IMR-90 (cell line): Measurements from ENCODE around the gene IGLON5. TPM values are rescaled to one million over a fixed set of nuclear protein-coding genes. Genes with fewer than 3 reads are reported as not detected.

Experiments
- ATAC-seq: fragments of 200-7000 bp; cut with Tn5 transposase; 2 replicates; pipeline ENCODE4 v1.9.1; 2020; ENCODE audit warnings: low read depth, mild to moderate bottlenecking, moderate library complexity
- BruUV-seq: library from RNA; stranded (reverse); fragments of 400-500 nt; replicated peaks from 2 replicates; lab custom pipeline; 2021; lab: Mats Ljungman, UMichigan
- CTCF ChIA-PET: fragments of 300-600 bp; formaldehyde crosslinking; extraction: SDS; loops from one replicate; lab custom pipeline; 2021; ENCODE audit warnings: antibody characterized with exemption; lab: Yijun Ruan, JAX
- POLR2A ChIA-PET: fragments of 300-600 bp; sonication (Branson Sonifier 250); formaldehyde crosslinking; loops from one replicate; lab custom pipeline; 2022; ENCODE audit warnings: antibody characterized with exemption; ENCODE audit not compliant: unreplicated experiment; lab: Charles Lee
- DNase-seq: peaks from one replicate; pipeline ENCODE4 v3.0.0; 2013
- H2AFZ ChIP-seq: replicated peaks from 2 replicates; pipeline ENCODE3; 2013; ENCODE audit warnings: low read length, mild to moderate bottlenecking; ENCODE audit not compliant: poor library complexity
- H2AK5ac ChIP-seq: 2 replicates; pipeline ENCODE4 v1.6.1; 2013; ENCODE audit warnings: low read depth, low read length, inconsistent platforms
- H2AK9ac ChIP-seq: replicated peaks from 2 replicates; pipeline ENCODE3; 2013; ENCODE audit warnings: mild to moderate bottlenecking, low read depth, low read length, moderate library complexity; ENCODE audit not compliant: poor library complexity
- H2BK120ac ChIP-seq: 2 replicates; pipeline ENCODE4 v1.6.1; 2013; ENCODE audit warnings: low read depth, low read length, inconsistent platforms
- H2BK15ac ChIP-seq: 3 replicates; pipeline ENCODE4 v1.6.1; 2013; ENCODE audit warnings: low read depth, low read length, inconsistent platforms
- H2BK20ac ChIP-seq: 2 replicates; pipeline ENCODE4 v1.6.1; 2013; ENCODE audit warnings: low read depth, mild to moderate bottlenecking, inconsistent platforms, low read length, moderate library complexity
- H2BK5ac ChIP-seq: 2 replicates; pipeline ENCODE4 v1.6.1; 2013; ENCODE audit warnings: mild to moderate bottlenecking, low read depth, low read length, inconsistent platforms; ENCODE audit not compliant: poor library complexity, severe bottlenecking
- H3K14ac ChIP-seq: replicated peaks from 2 replicates; pipeline ENCODE4 v1.6.1; 2013; ENCODE audit warnings: low read depth, low read length, inconsistent platforms
- H3K18ac ChIP-seq: 2 replicates; pipeline ENCODE4 v1.6.1; 2013; ENCODE audit warnings: low read depth, low read length, control low read depth
- H3K23ac ChIP-seq: 2 replicates; pipeline ENCODE4 v1.6.1; 2013; ENCODE audit warnings: low read depth, low read length, inconsistent platforms
- H3K27ac ChIP-seq: 2 replicates; pipeline ENCODE4 v1.5.1; 2013; ENCODE audit warnings: mild to moderate bottlenecking, control low read depth, low read length; ENCODE audit not compliant: insufficient read depth
- H3K27me3 ChIP-seq: 2 replicates; pipeline ENCODE4 v1.6.1; 2013; ENCODE audit warnings: low read length; ENCODE audit not compliant: control insufficient read depth, insufficient read depth
- H3K36me3 ChIP-seq: 2 replicates; pipeline ENCODE4 v1.6.1; 2013; ENCODE audit warnings: low read length, mixed read lengths; ENCODE audit not compliant: control insufficient read depth, insufficient read depth
- H3K4ac ChIP-seq: 2 replicates; pipeline ENCODE4 v1.6.1; 2013; ENCODE audit warnings: low read depth, low read length, inconsistent platforms
- H3K4me1 ChIP-seq: 2 replicates; pipeline ENCODE4 v1.6.1; 2013; ENCODE audit warnings: low read length, mixed read lengths; ENCODE audit not compliant: control insufficient read depth, insufficient read depth
- H3K4me2 ChIP-seq: 2 replicates; pipeline ENCODE4 v1.6.1; 2013; ENCODE audit warnings: low read depth, mild to moderate bottlenecking, control low read depth, low read length, moderate library complexity
- H3K4me3 ChIP-seq: 2 replicates; pipeline ENCODE4 v1.5.1; 2013; ENCODE audit warnings: low read depth, mild to moderate bottlenecking, control low read depth, low read length, moderate library complexity; ENCODE audit not compliant: insufficient read depth
- H3K56ac ChIP-seq: 2 replicates; pipeline ENCODE4 v1.6.1; 2013; ENCODE audit warnings: low read length, inconsistent platforms; ENCODE audit not compliant: insufficient read depth; ENCODE audit errors: extremely low read depth
- H3K79me1 ChIP-seq, 2 experiments: 2 replicates each; pipeline ENCODE4 v1.6.1; 2013; ENCODE audit warnings: low read length in 2 of 2, inconsistent platforms in 1 of 2, low read depth in 1 of 2
- H3K9ac ChIP-seq: 2 replicates; pipeline ENCODE4 v1.6.1; 2013; ENCODE audit warnings: low read depth, low read length, control low read depth
- H3K9me1 ChIP-seq: 2 replicates; pipeline ENCODE4 v1.6.1; 2013; ENCODE audit warnings: low read length, inconsistent platforms; ENCODE audit not compliant: insufficient read depth
- H3K9me3 ChIP-seq: 2 replicates; pipeline ENCODE4 v1.6.1; 2013; ENCODE audit warnings: low read length; ENCODE audit not compliant: control insufficient read depth, insufficient read depth
- H4K20me1 ChIP-seq: 2 replicates; pipeline ENCODE4 v1.6.1; 2013; ENCODE audit warnings: low read length, inconsistent platforms; ENCODE audit not compliant: insufficient read depth
- H4K5ac ChIP-seq: 2 replicates; pipeline ENCODE4 v1.6.1; 2013; ENCODE audit warnings: mild to moderate bottlenecking, low read depth, low read length, control low read depth
- H4K8ac ChIP-seq, 2 experiments: 2 replicates each; pipeline ENCODE4 v1.6.1; 2013; ENCODE audit warnings: low read depth in 2 of 2, low read length in 2 of 2, control low read depth in 1 of 2, inconsistent platforms in 1 of 2
- H4K91ac ChIP-seq: 2 replicates; pipeline ENCODE4 v1.6.1; 2013; ENCODE audit warnings: low read depth, low read length, inconsistent platforms; ENCODE audit not compliant: insufficient read depth
- BHLHE40 ChIP-seq: fragments of 150-350 bp; IDR thresholded peaks from 2 replicates; pipeline ENCODE4 v1.6.1; 2016; ENCODE audit warnings: mild to moderate bottlenecking, low read depth, low read length
- CEBPB ChIP-seq: IDR thresholded peaks from 2 replicates; pipeline ENCODE4 v1.6.1; 2012; ENCODE audit warnings: low read depth, low read length, improper control_type of control experiment
- CTCF ChIP-seq: conservative IDR thresholded peaks from 2 replicates; pipeline ENCODE4 v1.5.1; 2012; ENCODE audit warnings: mild to moderate bottlenecking, low read depth, low read length, improper control_type of control experiment
- MAZ ChIP-seq: IDR thresholded peaks from 2 replicates; pipeline ENCODE4 v1.6.1; 2012; ENCODE audit warnings: low read depth, mild to moderate bottlenecking, low read length, improper control_type of control experiment, moderate library complexity, borderline replicate concordance
- MXI1 ChIP-seq: IDR thresholded peaks from 2 replicates; pipeline ENCODE4 v1.6.1; 2012; ENCODE audit warnings: low read depth, mild to moderate bottlenecking, low read length, moderate library complexity, borderline replicate concordance
- NFE2L2 ChIP-seq: fragments of 150-350 bp; IDR thresholded peaks from 2 replicates; pipeline ENCODE4 v1.6.1; 2016; ENCODE audit warnings: low read depth, mild to moderate bottlenecking, low read length
- POLR2A ChIP-seq: IDR thresholded peaks from 2 replicates; pipeline ENCODE4 v1.6.1; 2012; ENCODE audit warnings: mild to moderate bottlenecking, low read depth, low read length
- RAD21 ChIP-seq: IDR thresholded peaks from 2 replicates; pipeline ENCODE4 v1.6.1; 2012; ENCODE audit warnings: low read length, improper control_type of control experiment
- RFX5 ChIP-seq: IDR thresholded peaks from 2 replicates; pipeline ENCODE4 v1.8.0; 2012; ENCODE audit warnings: low read depth, mild to moderate bottlenecking, low read length, moderate library complexity
- WGBS, 2 experiments: methylation state at CpG; one replicate each; pipeline versions ENCODE4 v1.1.5 to v1.1.7; 2013; ENCODE audit warnings: missing lambda C conversion rate in 2 of 2; ENCODE audit not compliant: insufficient read length in 1 of 2; ENCODE audit errors: extremely low coverage in 2 of 2; 5-methylcytosine and 5-hydroxymethylcytosine counted together
- dilution Hi-C: fragments of 300-500 bp; cut with HindIII; formaldehyde crosslinking; loops from one replicate; pipeline ENCODE4 v1.14.3; 2018; ENCODE audit warnings: low sequenced_read_pairs; ENCODE audit not compliant: unreplicated experiment
- in situ Hi-C: fragments of 300-500 bp; cut with MboI; formaldehyde crosslinking; loops from 3 replicates; pipeline ENCODE4 v1.14.3; 2019; ENCODE audit warnings: low sequenced_read_pairs, inconsistent platforms, mixed read lengths
- intact Hi-C: fragments of 100-400 bp; cut with micrococcal nuclease; formaldehyde crosslinking; loops from 2 replicates; pipeline ENCODE4 v1.10.0; 2022
- polyA plus RNA-seq, 3 experiments: library from polyadenylated mRNA; depleted of rRNA; stranded (reverse); fragments of >200 nt; gene quantifications; 2 replicates each; pipeline ENCODE4 v1.2.3, GENCODE V29; 2012; ENCODE audit warnings: low replicate concordance in 1 of 3
- total RNA-seq: library from RNA; depleted of rRNA; stranded (reverse); fragments of >200 nt; gene quantifications from 2 replicates; pipeline ENCODE4 v1.2.3, GENCODE V29; 2012
- TF ChIP-seq, protein P1 (sequence below): fragments of 150-350 bp; IDR thresholded peaks from 2 replicates; pipeline ENCODE4 v1.6.1; 2017; ENCODE audit warnings: mild to moderate bottlenecking, antibody characterized with exemption, low read length, low read depth
- TF ChIP-seq, protein P2 (sequence below): fragments of 150-350 bp; IDR thresholded peaks from 2 replicates; pipeline ENCODE4 v1.6.1; 2016; ENCODE audit warnings: low read depth, mild to moderate bottlenecking, low read length, moderate library complexity, borderline replicate concordance

The IGLON5 gene
- total and polyA plus RNA-seq, 2 of the 4 experiments (the other 2 are of a cell fraction) = not detected

DNA sequence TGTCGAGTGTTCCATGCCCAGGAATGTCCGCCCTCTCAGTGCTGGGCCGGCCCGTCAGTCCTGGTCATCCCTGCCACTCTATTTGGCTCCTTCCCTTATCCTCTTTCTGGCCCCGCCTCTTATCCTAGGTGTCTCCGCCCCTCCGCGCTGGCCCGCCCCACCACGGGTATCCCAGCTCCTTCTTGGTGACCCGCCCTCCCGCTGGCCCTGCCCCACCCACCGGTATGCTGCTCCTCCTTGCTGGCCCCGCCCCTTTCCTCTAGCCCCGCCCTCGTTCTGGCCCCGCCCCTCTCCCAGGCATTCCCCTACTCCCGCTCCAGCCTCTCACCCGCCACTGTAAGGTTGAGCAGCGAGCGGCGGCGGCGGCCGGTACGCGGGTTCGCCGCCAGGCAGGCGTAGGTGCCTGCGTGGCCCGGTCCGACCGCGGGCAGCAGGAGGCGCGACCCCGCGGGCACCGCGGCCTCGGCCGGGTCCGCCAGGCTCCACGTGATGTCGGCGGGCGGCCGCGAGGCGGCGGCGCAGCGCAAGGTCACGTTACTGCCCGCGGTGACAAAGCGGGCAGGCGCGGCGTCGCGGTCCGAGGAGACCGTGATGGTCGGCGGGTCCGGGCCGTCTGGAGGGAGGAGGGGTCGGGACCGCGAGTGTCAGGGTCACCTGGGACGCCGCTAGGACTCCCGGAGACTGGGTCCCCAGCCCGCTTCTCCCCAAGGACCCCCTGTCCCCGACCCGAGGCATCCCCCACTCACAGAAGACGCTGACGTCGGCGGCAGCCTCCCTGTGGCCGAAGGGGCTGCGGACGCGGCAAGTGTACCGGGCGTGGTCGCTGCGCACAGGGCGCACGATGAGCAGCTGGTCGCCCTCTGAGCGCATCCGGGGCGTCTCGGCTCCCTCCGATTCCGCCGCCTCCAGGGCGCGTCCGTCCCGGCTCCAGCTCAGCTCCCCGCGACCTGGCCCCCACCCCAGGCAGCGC lies 28.5 kb downstream of the IGLON5 start:
- peak overlapping the region; percentile 24; the same call in 1 of the 2 replicates for H3K23ac ChIP-seq
- intact Hi-C loops = loop anchor here (1.0 to 5.0 kb wide), 6 partner anchors 26 to 437 kb away; partner anchors contain the start of gene ETFB
- H4K20me1 ChIP-seq = no peaks in the 10 kb centered on the region
- H4K8ac ChIP-seq = peak overlapping the region; percentile 22 to 53; a peak in 2 of 4 replicates
- ChIA-PET CTCF (interaction anchor here (0.6 to 1.1 kb wide), 2 partner anchors 10 to 19 kb away, joined by 3 to 5 read pairs; no protein-coding TSS in a partner anchor), POLR2A (interaction anchor here (0.5 to 0.6 kb wide), 3 partner anchors 18 to 28 kb away, joined by 3 to 5 read pairs (median 4); partner anchors contain the start of gene ETFB)
- no peak overlapping the region for H2BK120ac ChIP-seq
- peak overlapping the region; percentile 76 for H2AK9ac ChIP-seq
- H3K56ac ChIP-seq = no peak overlapping the region
- no peak overlapping the region for H3K18ac ChIP-seq
- peaks cover 5% of the 10 kb centered on the region; the same call in 1 of the 2 replicates for H3K36me3 ChIP-seq
- H3K79me1 ChIP-seq = no peaks in the 10 kb centered on the region
- TF ChIP-seq, protein P1, sequence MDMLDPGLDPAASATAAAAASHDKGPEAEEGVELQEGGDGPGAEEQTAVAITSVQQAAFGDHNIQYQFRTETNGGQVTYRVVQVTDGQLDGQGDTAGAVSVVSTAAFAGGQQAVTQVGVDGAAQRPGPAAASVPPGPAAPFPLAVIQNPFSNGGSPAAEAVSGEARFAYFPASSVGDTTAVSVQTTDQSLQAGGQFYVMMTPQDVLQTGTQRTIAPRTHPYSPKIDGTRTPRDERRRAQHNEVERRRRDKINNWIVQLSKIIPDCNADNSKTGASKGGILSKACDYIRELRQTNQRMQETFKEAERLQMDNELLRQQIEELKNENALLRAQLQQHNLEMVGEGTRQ = peak; percentile 93
- TF ChIP-seq, protein P2, sequence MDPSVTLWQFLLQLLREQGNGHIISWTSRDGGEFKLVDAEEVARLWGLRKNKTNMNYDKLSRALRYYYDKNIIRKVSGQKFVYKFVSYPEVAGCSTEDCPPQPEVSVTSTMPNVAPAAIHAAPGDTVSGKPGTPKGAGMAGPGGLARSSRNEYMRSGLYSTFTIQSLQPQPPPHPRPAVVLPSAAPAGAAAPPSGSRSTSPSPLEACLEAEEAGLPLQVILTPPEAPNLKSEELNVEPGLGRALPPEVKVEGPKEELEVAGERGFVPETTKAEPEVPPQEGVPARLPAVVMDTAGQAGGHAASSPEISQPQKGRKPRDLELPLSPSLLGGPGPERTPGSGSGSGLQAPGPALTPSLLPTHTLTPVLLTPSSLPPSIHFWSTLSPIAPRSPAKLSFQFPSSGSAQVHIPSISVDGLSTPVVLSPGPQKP = no peak
- no peak for TF ChIP-seq CEBPB
- TF ChIP-seq MXI1 = peak; percentile 64; the same call in 1 of the 2 replicates
- TF ChIP-seq RAD21 = peak; percentile 26; the same call in 1 of the 2 replicates
- TF ChIP-seq MAZ = peak; percentile 62; the same call in 1 of the 2 replicates
- TF ChIP-seq NFE2L2 = no peak
- peak; percentile 96 for TF ChIP-seq BHLHE40
- no peak for TF ChIP-seq RFX5
- TF ChIP-seq CTCF = peak; percentile 33
- peak; percentile 79 for TF ChIP-seq POLR2A
- peak overlapping the region; percentile 92 for H3K4me2 ChIP-seq
- 0% methylated on average over 21 of the region's 107 CpGs; no CpG with 5 or more reads in 1 of the 2 experiments for WGBS, 2 experiments
- H2BK5ac ChIP-seq = peak overlapping the region; percentile 51
- no peaks in the 10 kb centered on the region for H3K9me3 ChIP-seq
- H3K4ac ChIP-seq = peak overlapping the region; percentile 20; the same call in 1 of the 2 replicates
- H2BK15ac ChIP-seq = no peak overlapping the region
- H4K91ac ChIP-seq = 0 out of 2 replicates have a peak overlapping the region, but pooled peaks have one; percentile 6
- BruUV-seq = no TSS peak
- H3K4me1 ChIP-seq = no peaks in the 10 kb centered on the region
- DNase-seq (peak; percentile 95), ATAC-seq (peak; percentile 93)
- H2AFZ ChIP-seq = peak overlapping the region; percentile 98
- dilution Hi-C loops = no loop called here
- H4K5ac ChIP-seq = no peak overlapping the region
- no peaks in the 10 kb centered on the region for H3K27me3 ChIP-seq
- no peak overlapping the region for H2AK5ac ChIP-seq
- no peak overlapping the region for H2BK20ac ChIP-seq
- H3K14ac ChIP-seq = no peak overlapping the region; the same call in 1 of the 2 replicates
- peak overlapping the region; percentile 70 for H3K4me3 ChIP-seq
- H3K9ac ChIP-seq = peak overlapping the region; percentile 48; the same call in 1 of the 2 replicates
- H3K9me1 ChIP-seq = 0 out of 2 replicates have a peak, but pooled peaks cover 4% of the 10 kb centered on the region
- peak overlapping the region; percentile 2; the same call in 1 of the 2 replicates for H3K27ac ChIP-seq
- in situ Hi-C loops = no loop called here
